ENCODE data around the gene GDPGP1.

GDPGP1 gene

DNA sequence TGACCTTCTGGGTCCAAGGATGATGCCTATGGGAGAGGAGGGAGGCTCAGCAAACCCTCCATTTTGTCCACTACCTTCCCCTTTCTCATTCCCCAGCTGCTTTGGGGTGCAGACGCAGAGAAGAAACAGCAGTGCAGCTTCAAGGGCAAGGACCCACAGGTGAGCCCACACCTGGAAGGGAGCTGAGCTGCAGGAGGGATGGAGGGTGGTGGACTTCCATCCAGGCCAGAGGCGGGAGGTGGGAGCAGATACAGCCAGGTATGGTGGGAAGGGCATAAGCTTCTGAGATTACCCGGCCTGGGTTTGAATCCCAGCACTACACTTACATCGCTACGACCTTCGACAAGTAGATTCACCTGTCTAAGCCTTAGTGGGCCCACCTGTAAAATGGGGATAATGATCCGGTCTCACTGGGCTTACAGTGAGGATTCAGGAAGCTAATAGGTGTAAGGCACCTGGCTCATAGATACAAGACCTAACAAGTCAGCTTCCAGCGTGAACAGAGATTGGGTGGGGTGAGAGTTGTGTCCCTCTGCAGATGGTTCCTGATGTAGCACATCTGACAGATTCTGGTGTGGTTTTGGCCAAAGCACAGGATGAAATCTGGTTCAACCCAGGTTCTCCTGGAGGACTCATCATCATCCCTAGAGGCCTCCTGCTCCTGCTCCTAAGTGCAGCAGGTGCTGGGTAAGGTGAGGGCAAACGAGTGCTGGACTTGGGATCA, 16.2 kb upstream of the GDPGP1 start:
- Histone ChIP-seq H3K4me2 (ENCODE audit: low read length) (no peak overlapping the region), H3K36me3 (ENCODE audit: insufficient read depth, low read length) (no peaks in the 10 kb centered on the region), H3K9me3 (replicated peaks; ENCODE audit: low read length) (no peaks in the 10 kb centered on the region), H3K9ac (ENCODE audit: low read depth, low read length) (no peak overlapping the region), H3K4me3 (ENCODE audit: low read length) (no peak overlapping the region), H3K27me3 (ENCODE audit: control insufficient read depth, insufficient read depth, low read length) (no peaks in the 10 kb centered on the region), H3K4me1 (ENCODE audit: control insufficient read depth, insufficient read depth, low read length) (peaks cover 4% of the 10 kb centered on the region)

DNA sequence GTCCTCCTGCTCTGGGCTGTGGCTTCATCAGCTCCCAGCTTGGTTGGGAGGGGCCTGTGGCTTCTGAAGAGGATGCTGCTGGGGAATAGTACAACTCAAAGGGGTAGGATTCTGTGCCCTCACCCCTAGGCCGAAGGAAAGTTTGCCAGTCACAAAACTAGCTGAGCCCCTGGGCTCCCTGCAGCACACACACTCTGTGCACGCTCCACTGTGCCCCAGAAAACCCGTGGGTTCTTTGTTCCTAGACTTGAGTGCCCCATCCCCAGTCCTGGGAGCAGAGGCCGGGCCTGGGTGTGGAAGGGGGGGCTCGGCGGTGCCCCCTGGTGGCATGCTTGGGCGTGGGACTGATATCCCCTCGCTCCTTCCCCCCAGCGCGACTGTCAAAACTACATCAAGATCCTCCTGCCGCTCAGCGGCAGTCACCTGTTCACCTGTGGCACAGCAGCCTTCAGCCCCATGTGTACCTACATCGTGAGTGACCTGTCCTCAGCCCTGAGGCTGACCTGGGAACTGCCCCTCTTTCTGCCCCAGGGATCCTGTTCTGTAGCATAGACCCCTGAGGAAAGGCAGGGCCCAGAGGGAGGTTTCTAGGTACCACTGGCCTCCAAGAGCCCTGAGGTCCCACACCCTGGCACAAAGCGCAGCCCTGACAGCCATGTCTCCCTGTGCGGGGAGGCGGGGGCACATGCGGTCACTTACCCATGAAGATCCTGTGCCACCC, 14.4 kb upstream of the GDPGP1 start:
- H3K36me3 ChIP-seq (ENCODE audit: insufficient read depth, low read length), result no peaks in the 10 kb centered on the region
- no peak overlapping the region for H3K9ac ChIP-seq (ENCODE audit: low read depth, low read length)
- no peaks in the 10 kb centered on the region for H3K9me3 ChIP-seq (replicated peaks; ENCODE audit: low read length)
- H3K4me1 ChIP-seq (ENCODE audit: control insufficient read depth, insufficient read depth, low read length), result peaks cover 4% of the 10 kb centered on the region
- H3K4me2 ChIP-seq (ENCODE audit: low read length), result no peak overlapping the region
- H3K27me3 ChIP-seq (ENCODE audit: control insufficient read depth, insufficient read depth, low read length), result no peaks in the 10 kb centered on the region
- no peak overlapping the region for H3K4me3 ChIP-seq (ENCODE audit: low read length)

DNA sequence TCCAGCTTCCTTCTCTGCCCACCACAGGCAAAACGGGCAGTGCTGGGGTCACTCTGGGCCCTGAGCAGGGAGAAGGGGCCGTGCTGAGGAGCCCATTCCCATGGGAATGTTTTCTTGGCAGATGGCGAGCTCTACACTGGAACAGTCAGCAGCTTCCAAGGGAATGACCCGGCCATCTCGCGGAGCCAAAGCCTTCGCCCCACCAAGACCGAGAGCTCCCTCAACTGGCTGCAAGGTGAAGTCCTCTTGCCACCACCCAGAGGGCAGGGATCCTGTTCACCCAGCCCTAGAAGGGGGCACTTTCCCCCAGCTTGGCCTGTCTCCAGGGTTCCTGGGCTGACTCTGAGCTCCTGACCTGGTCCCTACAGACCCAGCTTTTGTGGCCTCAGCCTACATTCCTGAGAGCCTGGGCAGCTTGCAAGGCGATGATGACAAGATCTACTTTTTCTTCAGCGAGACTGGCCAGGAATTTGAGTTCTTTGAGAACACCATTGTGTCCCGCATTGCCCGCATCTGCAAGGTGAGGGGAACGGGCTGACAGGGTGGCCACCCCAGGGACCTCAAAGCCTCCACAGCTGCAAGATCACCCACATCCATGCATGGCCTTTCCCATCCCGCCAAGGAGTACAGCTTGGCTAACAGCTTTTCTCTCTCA, 12.6 kb upstream of the GDPGP1 start:
- H3K4me1 ChIP-seq (ENCODE audit: control insufficient read depth, insufficient read depth, low read length), result peaks cover 4% of the 10 kb centered on the region
- H3K36me3 ChIP-seq (ENCODE audit: insufficient read depth, low read length), result peaks cover 6% of the 10 kb centered on the region
- no peak overlapping the region for H3K4me3 ChIP-seq (ENCODE audit: low read length)
- H3K9ac ChIP-seq (ENCODE audit: low read depth, low read length), result no peak overlapping the region
- no peak overlapping the region for H3K4me2 ChIP-seq (ENCODE audit: low read length)
- no peaks in the 10 kb centered on the region for H3K27me3 ChIP-seq (ENCODE audit: control insufficient read depth, insufficient read depth, low read length)
- H3K9me3 ChIP-seq (replicated peaks; ENCODE audit: low read length), result no peaks in the 10 kb centered on the region

DNA sequence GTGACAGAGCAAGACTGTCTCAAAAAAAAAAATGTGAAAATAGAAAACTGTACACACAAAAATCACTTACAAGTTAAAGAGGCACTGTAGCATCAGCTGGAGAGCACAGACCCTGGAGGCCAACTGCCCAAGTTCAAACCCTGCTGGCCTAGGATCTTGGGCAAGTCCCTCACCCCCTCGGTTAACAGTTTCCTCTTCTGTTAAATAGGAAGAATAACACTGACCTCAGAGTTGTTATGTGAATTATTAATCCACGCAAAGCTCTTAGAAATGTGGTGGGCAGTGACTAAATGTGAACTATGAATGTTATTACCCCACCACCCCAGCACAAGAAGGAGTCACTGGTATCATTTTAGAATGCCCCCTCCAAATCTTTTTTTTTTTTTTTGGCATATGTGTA, 11.5 kb upstream of the GDPGP1 start:
- peaks cover 6% of the 10 kb centered on the region for H3K36me3 ChIP-seq (ENCODE audit: insufficient read depth, low read length)
- peaks cover 4% of the 10 kb centered on the region for H3K4me1 ChIP-seq (ENCODE audit: control insufficient read depth, insufficient read depth, low read length)
- H3K9me3 ChIP-seq (replicated peaks; ENCODE audit: low read length), result no peaks in the 10 kb centered on the region
- no peak overlapping the region for H3K4me2 ChIP-seq (ENCODE audit: low read length)
- H3K4me3 ChIP-seq (ENCODE audit: low read length), result no peak overlapping the region
- H3K9ac ChIP-seq (ENCODE audit: low read depth, low read length), result no peak overlapping the region
- no peaks in the 10 kb centered on the region for H3K27me3 ChIP-seq (ENCODE audit: control insufficient read depth, insufficient read depth, low read length)

DNA sequence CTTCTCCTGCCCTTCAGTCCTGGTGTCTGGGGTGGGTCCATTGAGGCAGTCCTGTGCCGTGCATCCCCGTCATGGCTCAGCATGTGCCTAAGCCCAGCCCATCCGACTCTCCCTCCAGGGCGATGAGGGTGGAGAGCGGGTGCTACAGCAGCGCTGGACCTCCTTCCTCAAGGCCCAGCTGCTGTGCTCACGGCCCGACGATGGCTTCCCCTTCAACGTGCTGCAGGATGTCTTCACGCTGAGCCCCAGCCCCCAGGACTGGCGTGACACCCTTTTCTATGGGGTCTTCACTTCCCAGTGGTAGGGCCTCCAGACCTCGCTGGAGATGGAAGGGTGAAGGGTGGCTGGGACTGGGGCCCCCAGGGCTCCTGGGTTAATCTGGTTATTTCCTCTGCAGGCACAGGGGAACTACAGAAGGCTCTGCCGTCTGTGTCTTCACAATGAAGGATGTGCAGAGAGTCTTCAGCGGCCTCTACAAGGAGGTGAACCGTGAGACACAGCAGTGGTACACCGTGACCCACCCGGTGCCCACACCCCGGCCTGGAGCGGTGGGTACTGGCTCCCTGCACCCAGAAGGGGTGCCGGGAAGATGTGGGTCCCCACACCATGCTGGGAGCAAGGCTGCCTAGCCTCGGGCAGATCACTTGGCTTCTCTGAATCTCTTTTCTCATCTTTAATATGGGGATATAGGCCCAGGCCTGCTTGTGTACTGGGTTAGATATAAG, 10.4 kb upstream of the GDPGP1 start:
- Histone ChIP-seq H3K27me3 (ENCODE audit: control insufficient read depth, insufficient read depth, low read length) (no peaks in the 10 kb centered on the region), H3K4me2 (ENCODE audit: low read length) (no peak overlapping the region), H3K4me3 (ENCODE audit: low read length) (no peak overlapping the region), H3K4me1 (ENCODE audit: control insufficient read depth, insufficient read depth, low read length) (peaks cover 4% of the 10 kb centered on the region), H3K9ac (ENCODE audit: low read depth, low read length) (no peak overlapping the region), H3K36me3 (ENCODE audit: insufficient read depth, low read length) (peaks cover 14% of the 10 kb centered on the region), H3K9me3 (replicated peaks; ENCODE audit: low read length) (no peaks in the 10 kb centered on the region)

DNA sequence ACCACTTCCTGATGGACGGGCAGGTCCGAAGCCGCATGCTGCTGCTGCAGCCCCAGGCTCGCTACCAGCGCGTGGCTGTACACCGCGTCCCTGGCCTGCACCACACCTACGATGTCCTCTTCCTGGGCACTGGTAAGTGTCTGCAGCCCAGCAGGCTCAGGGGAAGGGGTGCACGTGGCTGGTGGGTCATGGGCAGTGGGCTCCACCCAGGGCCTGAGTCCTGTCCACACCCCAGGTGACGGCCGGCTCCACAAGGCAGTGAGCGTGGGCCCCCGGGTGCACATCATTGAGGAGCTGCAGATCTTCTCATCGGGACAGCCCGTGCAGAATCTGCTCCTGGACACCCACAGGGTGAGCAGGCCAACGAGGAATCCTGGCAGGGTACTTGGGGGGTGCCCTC, 9.0 kb upstream of the GDPGP1 start:
- Histone ChIP-seq H3K9me3 (replicated peaks; ENCODE audit: low read length) (no peaks in the 10 kb centered on the region), H3K4me1 (ENCODE audit: control insufficient read depth, insufficient read depth, low read length) (peaks cover 4% of the 10 kb centered on the region), H3K4me3 (ENCODE audit: low read length) (no peak overlapping the region), H3K4me2 (ENCODE audit: low read length) (no peak overlapping the region), H3K9ac (ENCODE audit: low read depth, low read length) (no peak overlapping the region), H3K36me3 (ENCODE audit: insufficient read depth, low read length) (peaks cover 26% of the 10 kb centered on the region), H3K27me3 (ENCODE audit: control insufficient read depth, insufficient read depth, low read length) (no peaks in the 10 kb centered on the region)

DNA sequence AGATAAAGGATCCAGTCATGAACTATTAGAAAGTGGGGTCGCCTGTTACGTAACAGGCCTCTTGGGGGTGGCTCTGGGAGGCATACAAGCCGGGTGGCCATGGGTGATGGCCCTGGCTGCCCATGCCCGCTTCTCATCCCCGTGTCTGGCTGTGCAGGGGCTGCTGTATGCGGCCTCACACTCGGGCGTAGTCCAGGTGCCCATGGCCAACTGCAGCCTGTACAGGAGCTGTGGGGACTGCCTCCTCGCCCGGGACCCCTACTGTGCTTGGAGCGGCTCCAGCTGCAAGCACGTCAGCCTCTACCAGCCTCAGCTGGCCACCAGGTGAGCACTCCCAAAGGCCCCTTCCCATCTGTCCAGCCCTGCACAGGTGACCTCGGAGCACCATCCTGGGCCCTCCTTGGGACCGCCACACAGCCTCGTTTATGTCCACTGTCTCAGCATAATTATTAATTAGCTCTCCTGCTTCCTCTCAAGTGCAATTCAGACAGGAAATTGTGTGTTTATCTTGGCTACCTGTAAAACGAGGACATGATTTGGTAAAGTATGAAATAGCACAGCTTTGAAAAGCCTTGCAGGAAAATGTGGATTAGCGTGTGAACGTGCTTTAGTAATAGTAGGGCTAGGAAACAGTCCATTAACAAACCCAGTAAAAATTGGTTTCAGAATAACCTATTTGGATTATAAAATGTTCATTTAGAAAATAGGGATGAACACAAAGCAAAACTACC, 8.3 kb upstream of the GDPGP1 start:
- Histone ChIP-seq H3K9ac (ENCODE audit: low read depth, low read length) (no peak overlapping the region), H3K4me3 (ENCODE audit: low read length) (no peak overlapping the region), H3K4me2 (ENCODE audit: low read length) (no peak overlapping the region), H3K27me3 (ENCODE audit: control insufficient read depth, insufficient read depth, low read length) (no peaks in the 10 kb centered on the region), H3K9me3 (replicated peaks; ENCODE audit: low read length) (no peaks in the 10 kb centered on the region), H3K36me3 (ENCODE audit: insufficient read depth, low read length) (peaks cover 32% of the 10 kb centered on the region), H3K4me1 (ENCODE audit: control insufficient read depth, insufficient read depth, low read length) (peaks cover 4% of the 10 kb centered on the region)

DNA sequence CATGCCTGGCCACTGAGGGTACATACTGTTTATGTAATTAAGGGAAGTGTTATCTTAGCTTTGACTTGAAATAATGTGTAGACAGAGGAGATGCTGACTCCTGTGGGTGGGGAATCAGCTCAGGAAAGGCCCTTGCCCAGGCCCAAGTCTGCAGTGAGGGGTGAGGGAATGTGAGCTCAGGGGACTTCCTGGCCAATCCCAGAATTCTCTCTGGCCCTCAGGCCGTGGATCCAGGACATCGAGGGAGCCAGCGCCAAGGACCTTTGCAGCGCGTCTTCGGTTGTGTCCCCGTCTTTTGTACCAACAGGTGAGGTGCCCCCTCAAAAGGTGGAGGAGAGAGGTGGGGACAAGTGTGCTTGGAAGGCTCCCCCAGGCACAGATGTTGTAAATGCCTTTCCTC, 6.7 kb upstream of the GDPGP1 start:
- no peak overlapping the region for H3K4me3 ChIP-seq (ENCODE audit: low read length)
- H3K36me3 ChIP-seq (ENCODE audit: insufficient read depth, low read length), result peaks cover 42% of the 10 kb centered on the region
- no peaks in the 10 kb centered on the region for H3K27me3 ChIP-seq (ENCODE audit: control insufficient read depth, insufficient read depth, low read length)
- no peak overlapping the region for H3K9ac ChIP-seq (ENCODE audit: low read depth, low read length)
- no peak overlapping the region for H3K4me2 ChIP-seq (ENCODE audit: low read length)
- H3K9me3 ChIP-seq (replicated peaks; ENCODE audit: low read length), result no peaks in the 10 kb centered on the region
- H3K4me1 ChIP-seq (ENCODE audit: control insufficient read depth, insufficient read depth, low read length), result no peaks in the 10 kb centered on the region

DNA sequence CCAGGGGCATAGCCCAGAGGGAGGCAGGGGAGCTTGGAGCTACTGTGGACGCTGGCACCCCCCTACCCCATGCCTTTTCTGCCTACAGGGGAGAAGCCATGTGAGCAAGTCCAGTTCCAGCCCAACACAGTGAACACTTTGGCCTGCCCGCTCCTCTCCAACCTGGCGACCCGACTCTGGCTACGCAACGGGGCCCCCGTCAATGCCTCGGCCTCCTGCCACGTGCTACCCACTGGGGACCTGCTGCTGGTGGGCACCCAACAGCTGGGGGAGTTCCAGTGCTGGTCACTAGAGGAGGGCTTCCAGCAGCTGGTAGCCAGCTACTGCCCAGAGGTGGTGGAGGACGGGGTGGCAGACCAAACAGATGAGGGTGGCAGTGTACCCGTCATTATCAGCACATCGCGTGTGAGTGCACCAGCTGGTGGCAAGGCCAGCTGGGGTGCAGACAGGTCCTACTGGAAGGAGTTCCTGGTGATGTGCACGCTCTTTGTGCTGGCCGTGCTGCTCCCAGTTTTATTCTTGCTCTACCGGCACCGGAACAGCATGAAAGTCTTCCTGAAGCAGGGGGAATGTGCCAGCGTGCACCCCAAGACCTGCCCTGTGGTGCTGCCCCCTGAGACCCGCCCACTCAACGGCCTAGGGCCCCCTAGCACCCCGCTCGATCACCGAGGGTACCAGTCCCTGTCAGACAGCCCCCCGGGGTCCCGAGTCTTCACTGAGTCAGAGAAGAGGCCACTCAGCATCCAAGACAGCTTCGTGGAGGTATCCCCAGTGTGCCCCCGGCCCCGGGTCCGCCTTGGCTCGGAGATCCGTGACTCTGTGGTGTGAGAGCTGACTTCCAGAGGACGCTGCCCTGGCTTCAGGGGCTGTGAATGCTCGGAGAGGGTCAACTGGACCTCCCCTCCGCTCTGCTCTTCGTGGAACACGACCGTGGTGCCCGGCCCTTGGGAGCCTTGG, 5.9 kb upstream of the GDPGP1 start:
- Histone ChIP-seq H3K9me3 (replicated peaks; ENCODE audit: low read length) (no peaks in the 10 kb centered on the region), H3K4me1 (ENCODE audit: control insufficient read depth, insufficient read depth, low read length) (no peaks in the 10 kb centered on the region), H3K36me3 (ENCODE audit: insufficient read depth, low read length) (peaks cover 42% of the 10 kb centered on the region), H3K27me3 (ENCODE audit: control insufficient read depth, insufficient read depth, low read length) (no peaks in the 10 kb centered on the region), H3K4me2 (ENCODE audit: low read length) (no peak overlapping the region), H3K4me3 (ENCODE audit: low read length) (no peak overlapping the region), H3K9ac (ENCODE audit: low read depth, low read length) (no peak overlapping the region)

DNA sequence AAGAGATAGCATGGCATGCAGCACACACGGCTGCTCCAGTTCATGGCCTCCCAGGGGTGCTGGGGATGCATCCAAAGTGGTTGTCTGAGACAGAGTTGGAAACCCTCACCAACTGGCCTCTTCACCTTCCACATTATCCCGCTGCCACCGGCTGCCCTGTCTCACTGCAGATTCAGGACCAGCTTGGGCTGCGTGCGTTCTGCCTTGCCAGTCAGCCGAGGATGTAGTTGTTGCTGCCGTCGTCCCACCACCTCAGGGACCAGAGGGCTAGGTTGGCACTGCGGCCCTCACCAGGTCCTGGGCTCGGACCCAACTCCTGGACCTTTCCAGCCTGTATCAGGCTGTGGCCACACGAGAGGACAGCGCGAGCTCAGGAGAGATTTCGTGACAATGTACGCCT, 5.0 kb upstream of the GDPGP1 start:
- H3K4me2 ChIP-seq (ENCODE audit: low read length), result no peak overlapping the region
- H3K9me3 ChIP-seq (replicated peaks; ENCODE audit: low read length), result no peaks in the 10 kb centered on the region
- H3K4me1 ChIP-seq (ENCODE audit: control insufficient read depth, insufficient read depth, low read length), result no peaks in the 10 kb centered on the region
- H3K27me3 ChIP-seq (ENCODE audit: control insufficient read depth, insufficient read depth, low read length), result no peaks in the 10 kb centered on the region
- no peak overlapping the region for H3K9ac ChIP-seq (ENCODE audit: low read depth, low read length)
- H3K4me3 ChIP-seq (ENCODE audit: low read length), result no peak overlapping the region
- H3K36me3 ChIP-seq (ENCODE audit: insufficient read depth, low read length), result peaks cover 42% of the 10 kb centered on the region

Data from skeletal muscle satellite cell (primary cell).